Measurements from ENCODE around the gene C9orf72.

DNA sequence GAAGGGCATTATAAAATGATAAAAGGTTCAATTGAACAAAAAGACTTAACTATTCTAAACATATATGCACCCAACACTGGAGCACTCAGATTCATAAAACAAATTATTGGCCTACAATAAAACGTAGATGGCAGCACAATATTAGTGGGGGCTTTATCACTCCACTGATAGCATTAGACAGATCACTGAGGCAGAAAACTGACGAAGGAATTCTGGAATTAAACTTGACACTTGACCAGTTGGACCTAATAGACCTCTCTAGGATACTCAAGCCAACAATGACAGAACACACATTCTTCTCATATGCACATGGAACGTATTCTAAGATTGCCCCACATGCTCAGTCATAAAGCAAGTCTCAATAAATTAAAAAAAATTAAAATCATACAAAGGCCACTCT is 18.4 kb upstream of the C9orf72 start:
- TF ChIP-seq POLR2A (IDR thresholded peaks at IDR 0.05; ENCODE audit: low read length) (no peak), GATA1 (IDR thresholded peaks at IDR 0.05; ENCODE audit: low read depth, low read length) (no peak)
